HG02623 (cell line): ENCODE data around the gene ZMIZ1.

Experiments
- ATAC-seq: cut with Tn5 transposase; IDR thresholded peaks from one replicate; pipeline ENCODE4 v1.9.1; 2021; ENCODE audit warnings: moderate library complexity; ENCODE audit not compliant: unreplicated experiment

Gene ZMIZ1

GRCh38 chr10:79299397-79300241 is 230.9 kb downstream of the ZMIZ1 start:
- no peak for ATAC-seq

GRCh38 chr10:79300711-79301110 is 231.9 kb downstream of the ZMIZ1 start:
- no peak for ATAC-seq

DNA sequence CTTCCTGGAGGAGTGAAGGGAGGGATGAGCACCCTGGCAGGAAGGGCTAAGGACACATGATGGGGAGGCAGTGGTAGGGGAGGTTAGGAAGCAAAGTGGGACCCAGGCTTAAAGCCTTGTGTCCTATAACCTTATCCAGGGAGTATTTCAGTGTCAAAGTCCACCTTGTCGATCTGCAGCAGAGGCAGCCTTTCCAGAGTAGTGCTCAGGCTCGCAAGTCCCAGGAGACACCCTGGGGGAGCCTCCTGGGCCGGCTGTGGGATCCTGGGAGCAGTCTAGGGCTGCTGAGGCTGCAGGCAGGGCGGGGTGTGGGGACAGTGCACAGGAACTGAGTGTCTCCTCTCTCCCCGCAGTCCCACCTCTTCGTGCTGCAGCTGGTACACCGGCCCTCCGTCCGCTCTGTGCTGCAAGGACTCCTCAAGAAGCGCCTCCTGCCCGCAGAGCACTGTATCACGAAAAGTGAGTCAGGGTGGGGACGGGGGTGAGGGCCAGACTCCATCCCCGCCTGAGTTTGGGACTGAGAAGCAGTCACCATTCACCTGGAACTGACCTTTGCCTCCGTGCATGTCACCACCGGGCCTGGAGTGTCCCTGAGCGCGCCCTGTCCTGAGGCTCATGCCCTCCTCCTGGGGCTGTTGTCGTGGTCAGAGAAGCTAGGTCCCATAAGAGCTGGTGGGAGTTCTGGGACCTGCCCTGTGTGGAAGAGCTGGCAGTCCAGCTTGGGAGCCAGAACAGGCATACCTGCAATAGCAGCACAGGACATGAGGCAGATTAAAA is 233.2 kb downstream of the ZMIZ1 start:
- ATAC-seq, result no peak

DNA sequence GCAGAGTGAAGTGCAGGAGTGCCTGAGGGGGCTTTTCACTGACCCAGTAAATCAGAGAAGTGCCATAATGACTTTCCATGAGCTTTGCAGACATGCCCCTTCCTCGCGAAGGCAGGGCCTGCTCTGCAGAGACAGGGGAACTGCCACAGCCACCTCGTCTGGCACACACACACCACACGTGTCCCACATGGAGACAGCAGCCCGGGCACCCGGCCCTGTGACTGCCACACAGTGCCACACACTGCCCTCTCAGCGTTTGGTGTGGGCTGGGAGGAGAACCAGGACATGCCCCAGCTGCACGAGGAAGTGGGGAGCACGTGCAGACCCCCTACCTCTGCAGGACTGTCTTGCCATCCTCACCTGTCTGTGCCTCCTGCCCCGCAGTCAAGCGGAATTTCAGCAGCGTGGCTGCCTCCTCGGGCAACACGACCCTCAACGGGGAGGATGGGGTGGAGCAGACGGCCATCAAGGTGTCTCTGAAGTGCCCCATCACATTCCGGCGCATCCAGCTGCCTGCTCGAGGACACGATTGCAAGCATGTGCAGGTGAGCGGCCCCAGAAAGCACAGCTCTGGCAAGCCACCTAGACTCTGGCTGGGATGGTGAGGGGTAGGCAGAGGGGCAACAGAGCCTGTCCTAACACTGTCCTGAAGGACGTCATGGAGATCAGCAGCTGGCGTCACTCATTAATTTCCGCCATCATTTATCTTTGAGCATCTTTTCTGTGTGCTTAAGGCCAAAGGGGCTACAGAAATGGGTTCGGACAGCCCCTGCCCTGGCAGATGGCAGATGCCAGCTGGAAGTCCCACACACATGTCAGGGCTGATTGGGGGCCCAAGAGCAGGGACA is 235.1 kb downstream of the ZMIZ1 start:
- ATAC-seq, result no peak

GRCh38 chr10:79304479-79305087 is 235.8 kb downstream of the ZMIZ1 start:
- no peak for ATAC-seq

DNA sequence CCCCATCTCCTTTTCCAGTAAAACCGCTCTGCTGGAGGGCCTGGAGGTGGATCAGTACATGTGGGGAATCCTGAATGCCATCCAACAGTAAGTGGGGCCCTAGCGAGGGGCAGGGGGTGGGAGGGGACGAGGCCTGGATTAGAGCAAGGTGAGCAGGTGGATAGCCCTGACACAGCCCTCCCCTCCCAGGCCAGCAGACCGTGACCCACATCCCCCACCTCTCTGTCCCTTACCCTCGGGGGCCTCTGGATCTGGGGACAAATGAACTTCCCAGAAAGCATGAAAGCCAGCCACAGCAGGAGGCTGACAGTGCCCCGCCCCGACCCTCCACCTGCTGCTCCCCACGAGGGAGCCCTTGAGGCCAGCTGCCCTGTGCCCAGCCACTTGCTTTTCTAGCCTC is 236.7 kb downstream of the ZMIZ1 start:
- ATAC-seq, result no peak

DNA sequence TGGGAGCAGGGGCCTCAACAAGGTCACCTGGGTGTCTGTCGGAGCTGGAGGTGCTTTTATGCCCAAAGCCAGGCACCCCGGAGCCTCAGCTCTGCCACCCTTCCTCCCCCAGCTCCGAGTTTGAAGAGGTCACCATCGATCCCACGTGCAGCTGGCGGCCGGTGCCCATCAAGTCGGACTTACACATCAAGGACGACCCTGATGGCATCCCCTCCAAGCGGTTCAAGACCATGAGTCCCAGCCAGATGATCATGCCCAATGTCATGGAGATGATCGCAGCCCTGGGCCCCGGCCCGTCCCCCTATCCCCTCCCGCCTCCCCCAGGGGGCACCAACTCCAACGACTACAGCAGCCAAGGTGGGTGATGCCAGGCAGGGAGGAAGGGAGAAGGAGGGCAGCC is 237.2 kb downstream of the ZMIZ1 start:
- no peak for ATAC-seq

GRCh38 chr10:79306644-79307220 is 238.0 kb downstream of the ZMIZ1 start:
- ATAC-seq, result no peak

- ATAC-seq, result no peak
These were observed 239.2 kb downstream of the ZMIZ1 start for GRCh38 chr10:79308016-79308415.

DNA sequence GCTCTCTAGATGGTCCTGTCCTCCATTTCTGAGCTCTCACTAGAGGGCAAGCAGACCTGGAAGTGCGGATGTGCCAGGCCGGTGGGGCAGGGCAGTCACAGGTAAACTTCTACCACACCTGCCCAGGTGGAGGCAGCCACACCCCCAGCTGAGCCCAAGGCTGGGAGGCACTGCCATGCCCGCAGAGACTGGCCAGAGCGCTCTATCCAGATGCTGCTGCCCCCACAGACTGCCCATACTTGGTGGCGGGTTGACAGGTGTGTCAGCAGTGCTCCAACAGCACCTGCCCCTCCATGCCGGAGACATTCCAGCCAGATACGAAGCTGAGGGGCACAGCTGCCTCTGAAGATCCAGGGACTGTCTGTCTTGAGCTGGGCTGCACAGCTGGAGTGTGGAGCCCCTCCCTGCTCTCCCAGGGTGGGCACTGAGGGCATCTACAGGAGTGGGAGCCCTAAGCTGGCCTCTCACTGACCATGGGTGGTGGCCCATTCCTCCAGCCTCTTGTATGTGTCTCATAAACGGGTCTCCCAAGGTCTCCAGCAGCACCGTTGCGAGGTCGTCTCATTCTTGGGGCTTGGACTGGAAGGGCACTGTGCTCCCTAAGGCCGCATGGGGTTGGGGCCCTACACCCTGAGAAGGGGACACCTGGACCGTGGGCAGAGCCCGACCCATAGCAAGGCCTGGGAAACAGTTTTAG is 240.4 kb downstream of the ZMIZ1 start:
- ATAC-seq, result no peak

DNA sequence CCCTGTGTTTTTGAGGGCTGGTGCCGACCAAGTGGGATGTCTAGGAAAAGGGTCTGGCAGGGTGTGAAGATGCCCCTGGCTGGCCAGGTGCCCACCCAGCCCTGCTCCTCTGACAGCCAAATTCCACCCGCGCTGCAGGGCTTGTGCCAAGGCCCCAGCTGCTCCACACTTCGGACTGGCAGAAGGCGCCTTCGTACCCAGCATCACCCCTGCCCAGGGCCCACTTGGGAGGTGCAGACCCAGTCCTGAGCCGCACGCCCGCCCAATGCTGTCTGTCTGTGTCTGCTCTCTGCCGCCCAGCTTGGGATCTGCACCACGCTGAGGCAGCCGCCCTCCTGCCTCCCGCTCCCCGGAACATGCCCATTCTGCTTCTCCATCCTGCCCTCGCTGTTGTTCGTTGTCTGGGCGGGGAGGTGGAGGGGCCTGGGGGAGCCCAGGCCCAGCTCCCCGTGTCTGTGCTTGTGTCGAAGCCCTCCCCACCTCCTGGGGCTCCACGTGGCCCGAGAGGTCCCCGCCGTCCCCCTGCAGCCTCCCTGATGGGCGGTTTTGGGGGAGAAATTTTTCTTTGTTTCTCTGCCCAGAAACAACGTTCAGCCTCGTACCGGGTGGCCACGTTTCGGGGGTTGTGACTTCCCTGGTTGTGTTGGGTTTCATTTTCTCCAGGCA is 241.6 kb downstream of the ZMIZ1 start:
- ATAC-seq, result no peak

- ATAC-seq, result no peak
These were observed 242.3 kb downstream of the ZMIZ1 start for GRCh38 chr10:79310911-79311573.

- no peak for ATAC-seq
These were observed 243.0 kb downstream of the ZMIZ1 start for GRCh38 chr10:79311581-79312407.

- no peak for ATAC-seq
These were observed 243.9 kb downstream of the ZMIZ1 start for GRCh38 chr10:79312601-79313187.

DNA sequence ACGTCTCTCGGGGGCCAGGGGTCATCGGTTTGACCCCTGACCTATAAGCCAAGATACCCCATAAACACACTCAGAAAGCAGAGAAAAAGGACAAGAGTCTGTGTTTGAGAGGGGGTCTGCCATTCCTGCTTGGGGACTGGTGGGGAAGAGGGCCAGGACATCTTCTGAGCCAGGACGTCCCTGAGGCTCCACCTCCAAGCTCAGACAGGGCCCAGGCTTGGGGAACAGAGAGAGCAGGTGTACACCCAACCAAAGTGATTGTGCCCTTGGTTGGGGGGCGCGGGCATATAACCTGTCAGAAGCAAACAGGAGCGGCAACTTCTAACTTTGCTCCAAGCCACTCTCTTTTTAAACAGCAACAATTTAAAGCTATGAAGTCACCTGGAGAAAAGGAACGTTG is 244.6 kb downstream of the ZMIZ1 start:
- no peak for ATAC-seq

GRCh38 chr10:79313911-79314439 is 245.2 kb downstream of the ZMIZ1 start:
- no peak for ATAC-seq
